Activated CD8-positive, alpha-beta memory T cell treated with anti-CD3 and anti-CD28 coated beads, Interleukin-2, amount 10 ng/mL, durations not matched to agents 7 days and 5 days (primary cell): ENCODE measurements around the gene ADARB1. TPM values are rescaled to one million over a fixed set of nuclear protein-coding genes. Genes with fewer than 3 reads are reported as not detected.
A peak's percentile ranks its signal among the peaks of the same experiment; 100 is the strongest.

Source experiments
- ATAC-seq: fragments of 150-1000 bp; cut with Tn5 transposase; one replicate; pipeline ENCODE4 v1.10.0; 2021; ENCODE audit warnings: moderate library complexity
- CTCF ChIA-PET: fragments of 350-600 bp; sonication (Branson Sonifier 250); formaldehyde crosslinking; loops from one replicate; lab custom pipeline; 2021; ENCODE audit warnings: antibody characterized with exemption; lab: Charles Lee
- DNase-seq: peaks from one replicate; pipeline ENCODE4 v3.0.0-alpha.2; 2020
- H3K27ac Mint-ChIP-seq: one replicate; pipeline ENCODE4 v1.8.0; 2021; ENCODE audit warnings: mild to moderate bottlenecking, mixed read lengths
- H3K27me3 Mint-ChIP-seq: one replicate; pipeline ENCODE4 v1.8.0; 2021; ENCODE audit warnings: mixed read lengths
- H3K36me3 Mint-ChIP-seq: one replicate; pipeline ENCODE4 v1.8.0; 2021; ENCODE audit warnings: mild to moderate bottlenecking, mixed read lengths
- H3K4me1 Mint-ChIP-seq: one replicate; pipeline ENCODE4 v1.8.0; 2021; ENCODE audit warnings: mixed read lengths
- H3K4me3 Mint-ChIP-seq: one replicate; pipeline ENCODE4 v1.8.0; 2021; ENCODE audit warnings: mild to moderate bottlenecking, moderate library complexity, mixed read lengths
- H3K9me3 Mint-ChIP-seq: one replicate; pipeline ENCODE4 v1.8.0; 2022; ENCODE audit warnings: low read depth, mixed read lengths
- total RNA-seq, 2 experiments: library from RNA; stranded (reverse); gene quantifications; one replicate each; pipeline ENCODE4 v1.2.3, GENCODE V29; 2021

Gene ADARB1
- total RNA-seq, 2 experiments from 2014 or later = 29.4 to 38.3 TPM

GRCh38 chr21:45102391-45102932 is 28.1 kb downstream of the ADARB1 start:
- Mint-ChIP-seq H3K27ac (no peak overlapping the region), H3K27me3 (no peaks in the 10 kb centered on the region), H3K9me3 (no peaks in the 10 kb centered on the region), H3K36me3 (peaks cover 3% of the 10 kb centered on the region), H3K4me1 (peaks cover 38% of the 10 kb centered on the region), H3K4me3 (no peak overlapping the region)
- DNase-seq (no peak), ATAC-seq (no peak)
- CTCF ChIA-PET = interaction anchor here (0.8 to 2.4 kb wide), 11 partner anchors 12 to 167 kb away, joined by 3 to 13 read pairs (median 4); no protein-coding TSS in a partner anchor

GRCh38 chr21:45103971-45104520 is 29.7 kb downstream of the ADARB1 start:
- H3K9me3 Mint-ChIP-seq = no peaks in the 10 kb centered on the region
- no peak overlapping the region for H3K27ac Mint-ChIP-seq
- no peaks in the 10 kb centered on the region for H3K27me3 Mint-ChIP-seq
- no peak overlapping the region for H3K4me3 Mint-ChIP-seq
- CTCF ChIA-PET = interaction anchor here (0.8 kb wide), 1 partner anchor 212 kb away, joined by 3 read pairs; no protein-coding TSS in a partner anchor
- peaks cover 41% of the 10 kb centered on the region for H3K4me1 Mint-ChIP-seq
- DNase-seq (no peak), ATAC-seq (no peak)
- peaks cover 7% of the 10 kb centered on the region for H3K36me3 Mint-ChIP-seq

GRCh38 chr21:45104560-45104959 is 30.2 kb downstream of the ADARB1 start:
- ATAC-seq (no peak), DNase-seq (no peak)
- peaks cover 47% of the 10 kb centered on the region for H3K4me1 Mint-ChIP-seq
- H3K27me3 Mint-ChIP-seq = no peaks in the 10 kb centered on the region
- H3K27ac Mint-ChIP-seq = no peak overlapping the region
- H3K4me3 Mint-ChIP-seq = no peak overlapping the region
- no peaks in the 10 kb centered on the region for H3K9me3 Mint-ChIP-seq
- H3K36me3 Mint-ChIP-seq = peaks cover 7% of the 10 kb centered on the region
- CTCF ChIA-PET = interaction anchor here (0.8 to 1.4 kb wide), 2 partner anchors 23 to 212 kb away, joined by 3 to 9 read pairs; no protein-coding TSS in a partner anchor

- Mint-ChIP-seq H3K4me3 (no peak overlapping the region), H3K27ac (no peak overlapping the region), H3K9me3 (no peaks in the 10 kb centered on the region), H3K4me1 (peaks cover 59% of the 10 kb centered on the region), H3K36me3 (peaks cover 7% of the 10 kb centered on the region), H3K27me3 (no peaks in the 10 kb centered on the region)
- DNase-seq (no peak), ATAC-seq (no peak)
- CTCF ChIA-PET = interaction anchor here (0.8 to 1.5 kb wide), 3 partner anchors 22 to 173 kb away, joined by 3 to 9 read pairs (median 3); no protein-coding TSS in a partner anchor
Observed at GRCh38 chr21:45105906-45106485, 31.6 kb downstream of the ADARB1 start.

- no peaks in the 10 kb centered on the region for H3K27me3 Mint-ChIP-seq
Observed at GRCh38 chr21:45108034-45108790, 33.8 kb downstream of the ADARB1 start.

GRCh38 chr21:45108808-45109781 is 34.7 kb downstream of the ADARB1 start:
- Mint-ChIP-seq H3K4me3 (peak overlapping the region; percentile 62), H3K27ac (peak overlapping the region; percentile 58), H3K27me3 (no peaks in the 10 kb centered on the region), H3K4me1 (peaks cover 56% of the 10 kb centered on the region), H3K36me3 (peaks cover 7% of the 10 kb centered on the region), H3K9me3 (no peaks in the 10 kb centered on the region)
- no peak for DNase-seq
- peak; percentile 52 for ATAC-seq
- CTCF ChIA-PET = interaction anchor here (1.3 to 3.4 kb wide), 4 partner anchors 13 to 159 kb away, joined by 3 to 17 read pairs (median 8); no protein-coding TSS in a partner anchor

More at GRCh38 chr21:45108034-45108790, 33.8 kb downstream of the ADARB1 start:
- peaks cover 7% of the 10 kb centered on the region for H3K36me3 Mint-ChIP-seq
- CTCF ChIA-PET = interaction anchor here (1.0 to 1.1 kb wide), 2 partner anchors 19 to 20 kb away, joined by 3 to 4 read pairs; no protein-coding TSS in a partner anchor
- ATAC-seq (no peak), DNase-seq (no peak)
- no peaks in the 10 kb centered on the region for H3K9me3 Mint-ChIP-seq
- H3K4me3 Mint-ChIP-seq = no peak overlapping the region
- H3K27ac Mint-ChIP-seq = no peak overlapping the region
- H3K4me1 Mint-ChIP-seq = peaks cover 59% of the 10 kb centered on the region

GRCh38 chr21:45109831-45110492 is 35.6 kb downstream of the ADARB1 start:
- H3K4me1 Mint-ChIP-seq = peaks cover 48% of the 10 kb centered on the region

GRCh38 chr21:45110873-45111624 is 36.7 kb downstream of the ADARB1 start:
- DNase-seq (no peak), ATAC-seq (no peak)
- peaks cover 40% of the 10 kb centered on the region for H3K4me1 Mint-ChIP-seq
- CTCF ChIA-PET = interaction anchor here (1.3 to 3.4 kb wide), 5 partner anchors 11 to 161 kb away, joined by 3 to 17 read pairs (median 6); no protein-coding TSS in a partner anchor
- H3K27ac Mint-ChIP-seq = no peak overlapping the region
- H3K36me3 Mint-ChIP-seq = peaks cover 7% of the 10 kb centered on the region
- H3K4me3 Mint-ChIP-seq = no peak overlapping the region
- no peaks in the 10 kb centered on the region for H3K9me3 Mint-ChIP-seq
- H3K27me3 Mint-ChIP-seq = no peaks in the 10 kb centered on the region

More at GRCh38 chr21:45109831-45110492, 35.6 kb downstream of the ADARB1 start:
- peak overlapping the region; percentile 62 for H3K4me3 Mint-ChIP-seq
- no peaks in the 10 kb centered on the region for H3K27me3 Mint-ChIP-seq
- peak overlapping the region; percentile 58 for H3K27ac Mint-ChIP-seq
- H3K9me3 Mint-ChIP-seq = no peaks in the 10 kb centered on the region
- ATAC-seq = peak; percentile 80
- DNase-seq = peak; percentile 74
- CTCF ChIA-PET = interaction anchor here (1.3 to 3.4 kb wide), 4 partner anchors 12 to 160 kb away, joined by 3 to 17 read pairs (median 8); no protein-coding TSS in a partner anchor
- peaks cover 7% of the 10 kb centered on the region for H3K36me3 Mint-ChIP-seq

- H3K4me3 Mint-ChIP-seq = no peak overlapping the region
Observed at GRCh38 chr21:45111703-45112102, 37.3 kb downstream of the ADARB1 start.

GRCh38 chr21:45112371-45112770 is 38.0 kb downstream of the ADARB1 start:
- Mint-ChIP-seq H3K4me3 (no peak overlapping the region), H3K27ac (no peak overlapping the region), H3K27me3 (no peaks in the 10 kb centered on the region), H3K36me3 (peaks cover 7% of the 10 kb centered on the region), H3K9me3 (no peaks in the 10 kb centered on the region), H3K4me1 (peaks cover 37% of the 10 kb centered on the region)
- DNase-seq (no peak), ATAC-seq (no peak)
- CTCF ChIA-PET = interaction anchor here (1.6 to 3.4 kb wide), 2 partner anchors 13 to 25 kb away, joined by 3 to 17 read pairs; no protein-coding TSS in a partner anchor

More at GRCh38 chr21:45111703-45112102, 37.3 kb downstream of the ADARB1 start:
- Mint-ChIP-seq H3K36me3 (peaks cover 9% of the 10 kb centered on the region), H3K9me3 (no peaks in the 10 kb centered on the region), H3K27me3 (no peaks in the 10 kb centered on the region), H3K27ac (no peak overlapping the region), H3K4me1 (peaks cover 36% of the 10 kb centered on the region)
- CTCF ChIA-PET = interaction anchor here (1.6 to 3.4 kb wide), 2 partner anchors 12 to 26 kb away, joined by 3 to 17 read pairs; no protein-coding TSS in a partner anchor
- DNase-seq (no peak), ATAC-seq (no peak)

- H3K27ac Mint-ChIP-seq = no peak overlapping the region
- no peaks in the 10 kb centered on the region for H3K9me3 Mint-ChIP-seq
- ATAC-seq = no peak
- H3K27me3 Mint-ChIP-seq = no peaks in the 10 kb centered on the region
- DNase-seq = no peak
- no peak overlapping the region for H3K4me3 Mint-ChIP-seq
- CTCF ChIA-PET = interaction anchor here (1.0 to 3.7 kb wide), 4 partner anchors 11 to 23 kb away, joined by 3 to 19 read pairs (median 4); no protein-coding TSS in a partner anchor
- peaks cover 2% of the 10 kb centered on the region for H3K36me3 Mint-ChIP-seq
- H3K4me1 Mint-ChIP-seq = peaks cover 35% of the 10 kb centered on the region
Observed at GRCh38 chr21:45113543-45113942, 39.2 kb downstream of the ADARB1 start.
